Mesothelial cell of epicardium (in vitro differentiated cells): Measurements from ENCODE around the gene ANGEL1. TPM values are rescaled to one million over a fixed set of nuclear protein-coding genes. Genes with fewer than 3 reads are reported as not detected.

Experiments used
- DNase-seq, 2 experiments: peaks; one replicate each; pipeline ENCODE4 v3.0.0; 2021; ENCODE audit warnings: low spot score in 2 of 2; ENCODE audit not compliant: unreplicated experiment in 2 of 2
- H3K27ac Mint-ChIP-seq: 2 replicates; pipeline ENCODE4 v1.8.0; 2021; ENCODE audit warnings: mixed read lengths
- H3K27me3 Mint-ChIP-seq: 2 replicates; pipeline ENCODE4 v1.8.0; 2021; ENCODE audit warnings: low read depth, mixed read lengths
- H3K36me3 Mint-ChIP-seq: 2 replicates; pipeline ENCODE4 v1.8.0; 2021; ENCODE audit warnings: mixed read lengths
- H3K4me1 Mint-ChIP-seq: 2 replicates; pipeline ENCODE4 v1.8.0; 2021; ENCODE audit warnings: mixed read lengths
- H3K4me3 Mint-ChIP-seq: 2 replicates; pipeline ENCODE4 v1.8.0; 2021; ENCODE audit warnings: mild to moderate bottlenecking, moderate library complexity, mixed read lengths
- H3K9me3 Mint-ChIP-seq: 2 replicates; pipeline ENCODE4 v1.8.0; 2021; ENCODE audit warnings: mixed read lengths
- total RNA-seq: library from RNA; stranded (reverse); gene quantifications from 3 replicates; pipeline ENCODE4 v1.2.1, GENCODE V29; 2021
- TF ChIP-seq, protein P1 (sequence below): fragments of 200-600 bp; sonication (generic); IDR thresholded peaks from one replicate; pipeline ENCODE4 v1.5.0; 2021; ENCODE audit warnings: antibody characterized with exemption; ENCODE audit not compliant: unreplicated experiment

Gene ANGEL1
- total RNA-seq, 1 donor from 2014 or later, result 39.4 TPM

DNA sequence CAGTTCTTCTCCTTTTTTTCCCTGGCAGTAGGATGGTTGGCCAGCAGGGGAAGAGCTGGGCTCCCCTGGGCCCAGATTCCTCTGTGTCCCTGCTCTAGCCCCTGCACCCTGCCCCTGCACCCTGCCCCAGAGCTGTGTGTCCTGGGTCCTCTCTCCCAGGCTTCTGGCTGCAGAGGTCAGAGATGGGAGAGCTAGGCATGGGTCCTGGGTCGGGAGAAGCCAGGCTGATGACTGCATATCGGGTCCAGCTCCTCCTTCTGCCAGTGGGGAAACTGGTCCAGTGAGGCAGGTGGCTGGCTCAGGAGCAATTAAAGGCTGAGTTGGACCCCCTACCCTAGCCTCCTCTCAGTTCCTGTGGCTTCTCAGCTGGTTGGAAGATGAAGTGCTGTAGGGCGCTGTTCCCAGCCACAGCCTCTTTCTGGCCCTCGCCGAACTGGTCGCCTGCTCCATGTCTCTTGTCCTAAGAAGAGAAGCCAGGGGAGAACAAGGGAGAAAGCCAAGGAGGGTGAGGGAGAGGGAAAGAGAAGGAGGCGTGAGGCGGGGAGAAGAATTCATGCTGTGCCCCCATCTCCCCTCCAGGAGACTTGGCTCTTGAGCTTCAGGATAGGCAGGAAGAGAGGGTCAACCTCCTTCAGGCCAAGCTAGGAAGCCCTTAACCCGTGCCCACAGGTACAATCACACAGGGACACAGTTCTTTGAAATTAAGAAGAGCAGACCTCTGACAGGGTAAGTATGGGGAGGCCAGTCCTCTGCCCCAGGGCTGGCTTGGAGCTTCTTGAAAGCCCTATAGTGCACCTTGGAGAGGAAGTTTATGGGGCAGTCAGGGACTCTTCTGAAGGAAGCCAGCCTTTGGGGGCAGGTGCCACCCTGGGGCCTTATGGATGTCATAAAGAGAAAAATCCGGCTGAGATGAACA, 41.9 kb downstream of the ANGEL1 start:
- Mint-ChIP-seq H3K9me3 (no peaks in the 10 kb centered on the region), H3K36me3 (peaks cover 11% of the 10 kb centered on the region), H3K27me3 (no peaks in the 10 kb centered on the region), H3K4me3 (no peak overlapping the region), H3K27ac (no peak overlapping the region), H3K4me1 (peaks cover 34% of the 10 kb centered on the region)
- peak in 1 of 2 experiments; percentile 34 for DNase-seq
- TF ChIP-seq, protein P1, sequence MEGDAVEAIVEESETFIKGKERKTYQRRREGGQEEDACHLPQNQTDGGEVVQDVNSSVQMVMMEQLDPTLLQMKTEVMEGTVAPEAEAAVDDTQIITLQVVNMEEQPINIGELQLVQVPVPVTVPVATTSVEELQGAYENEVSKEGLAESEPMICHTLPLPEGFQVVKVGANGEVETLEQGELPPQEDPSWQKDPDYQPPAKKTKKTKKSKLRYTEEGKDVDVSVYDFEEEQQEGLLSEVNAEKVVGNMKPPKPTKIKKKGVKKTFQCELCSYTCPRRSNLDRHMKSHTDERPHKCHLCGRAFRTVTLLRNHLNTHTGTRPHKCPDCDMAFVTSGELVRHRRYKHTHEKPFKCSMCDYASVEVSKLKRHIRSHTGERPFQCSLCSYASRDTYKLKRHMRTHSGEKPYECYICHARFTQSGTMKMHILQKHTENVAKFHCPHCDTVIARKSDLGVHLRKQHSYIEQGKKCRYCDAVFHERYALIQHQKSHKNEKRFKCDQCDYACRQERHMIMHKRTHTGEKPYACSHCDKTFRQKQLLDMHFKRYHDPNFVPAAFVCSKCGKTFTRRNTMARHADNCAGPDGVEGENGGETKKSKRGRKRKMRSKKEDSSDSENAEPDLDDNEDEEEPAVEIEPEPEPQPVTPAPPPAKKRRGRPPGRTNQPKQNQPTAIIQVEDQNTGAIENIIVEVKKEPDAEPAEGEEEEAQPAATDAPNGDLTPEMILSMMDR, result no peak

DNA sequence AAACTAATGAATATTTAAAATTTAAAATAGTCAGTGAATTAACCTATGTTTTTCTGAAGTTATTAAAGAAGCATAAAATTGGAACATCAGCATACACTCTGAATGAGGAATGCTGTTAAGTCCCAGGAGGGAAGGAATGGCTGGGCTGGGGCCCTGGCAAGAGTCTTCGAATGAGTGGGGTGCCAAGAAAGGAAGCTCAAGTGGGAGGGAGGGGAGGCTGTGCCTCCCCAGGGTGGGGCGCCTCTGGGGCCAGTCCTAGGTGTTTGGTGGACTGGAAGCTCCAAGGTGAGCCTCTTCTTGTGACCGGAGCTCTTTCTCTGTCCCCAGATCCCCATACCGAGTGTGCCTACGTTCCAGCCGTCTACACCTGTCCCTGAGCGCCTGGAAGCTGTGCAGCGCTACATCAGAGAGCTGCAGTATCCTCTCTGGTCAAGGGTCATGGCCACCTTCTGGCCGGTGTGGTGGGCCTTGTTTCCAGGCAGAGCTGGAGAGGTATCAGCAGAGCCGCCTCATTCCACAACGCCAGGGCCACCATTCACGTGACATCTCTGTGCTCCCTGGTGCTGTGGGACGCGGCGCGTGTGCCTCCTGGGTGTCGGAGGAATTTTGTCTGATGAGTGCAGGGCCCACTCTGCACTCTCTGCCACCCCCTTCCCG, 42.9 kb downstream of the ANGEL1 start:
- TF ChIP-seq, protein P1, result no peak
- no peak for DNase-seq
- Mint-ChIP-seq H3K27me3 (peaks cover 3% of the 10 kb centered on the region), H3K9me3 (no peaks in the 10 kb centered on the region), H3K4me1 (peaks cover 40% of the 10 kb centered on the region), H3K4me3 (no peak overlapping the region), H3K36me3 (peaks cover 6% of the 10 kb centered on the region), H3K27ac (no peak overlapping the region)

DNA sequence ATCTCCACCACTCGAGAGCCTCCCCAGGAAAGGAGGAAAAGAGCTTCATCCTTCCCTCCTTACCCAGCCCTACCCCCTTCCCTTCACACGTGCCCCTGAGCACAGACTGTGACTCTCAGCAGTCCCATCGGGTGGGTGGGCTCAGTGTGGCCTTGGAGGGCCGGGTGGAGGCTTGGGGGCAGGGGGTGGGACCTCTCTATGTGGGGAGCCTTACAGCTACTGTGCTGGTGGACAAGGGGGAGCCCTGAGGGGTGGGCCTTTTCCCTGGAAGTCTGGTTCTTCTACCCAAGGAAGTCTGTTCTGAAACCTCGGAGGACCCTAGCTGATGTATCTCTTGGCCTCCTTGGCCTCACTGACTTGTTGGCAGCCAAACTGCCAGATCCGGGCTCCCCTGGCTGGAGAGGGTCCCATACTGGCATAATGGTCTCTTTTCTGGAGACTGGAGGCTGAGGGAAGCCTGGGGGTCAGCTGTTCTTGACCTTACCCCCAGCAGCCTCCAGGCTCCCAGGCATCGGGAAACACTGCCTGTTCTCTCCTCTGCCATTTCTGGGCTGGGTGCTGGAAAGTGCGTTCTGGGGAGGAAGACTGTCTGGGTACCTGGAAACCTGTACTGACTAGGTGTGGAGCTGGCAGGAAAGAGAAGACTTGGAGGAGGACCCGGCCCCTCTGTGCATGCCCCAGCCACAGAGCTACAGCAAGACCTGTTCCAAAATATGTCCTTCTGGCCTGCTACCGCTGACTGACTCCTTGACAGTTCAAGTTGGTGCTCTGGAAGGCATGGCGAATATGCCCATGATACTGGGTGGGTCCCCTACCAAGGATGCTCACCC, 43.8 kb downstream of the ANGEL1 start:
- no peak for DNase-seq
- H3K4me3 Mint-ChIP-seq, result no peak overlapping the region

DNA sequence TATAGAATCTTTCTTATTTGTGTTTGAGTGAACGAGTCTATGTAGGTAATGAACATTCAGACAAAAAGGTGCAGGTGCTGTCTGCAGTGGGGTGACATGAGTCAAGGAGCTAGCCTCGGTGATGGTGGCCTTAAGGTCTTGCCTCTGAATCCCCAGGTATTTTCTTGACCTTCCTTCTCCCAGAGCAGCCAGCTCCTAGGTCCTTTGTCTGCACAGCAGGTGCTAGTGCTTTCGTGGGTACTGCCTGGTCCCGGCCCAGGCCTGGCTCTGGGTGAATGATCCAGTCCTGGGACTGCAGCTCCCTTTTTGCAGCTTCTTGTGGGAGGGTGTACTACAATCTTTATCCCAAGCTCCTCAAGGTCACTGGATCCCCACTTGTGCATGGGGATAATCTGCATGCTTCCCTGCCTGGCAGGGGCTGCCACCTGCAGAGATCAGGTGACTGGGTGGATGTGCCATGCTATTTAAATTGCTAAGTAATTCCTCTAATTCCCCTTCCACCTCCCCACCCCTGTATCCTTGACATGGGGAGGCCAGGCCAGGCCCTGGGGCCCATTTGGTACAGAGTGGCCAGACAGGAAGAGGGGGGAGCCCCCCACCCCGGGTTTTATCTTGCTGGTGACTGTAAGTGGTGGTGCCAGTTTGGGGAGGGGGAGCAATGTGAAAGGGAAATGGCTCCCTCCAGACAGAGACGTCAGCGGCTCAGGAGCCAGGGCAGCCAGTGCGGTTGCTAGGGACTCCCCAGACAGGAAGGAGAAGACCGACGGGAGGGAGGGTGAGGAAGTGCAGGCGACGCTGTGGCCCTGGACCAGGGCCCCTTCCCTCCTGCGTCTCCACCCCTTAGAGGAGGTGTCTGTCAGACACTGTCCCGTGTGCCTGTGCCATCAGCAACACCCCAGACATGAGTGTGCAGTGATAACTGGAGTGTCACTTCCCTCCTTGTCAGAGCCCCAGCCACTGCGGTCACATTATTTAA, 44.7 kb downstream of the ANGEL1 start:
- TF ChIP-seq, protein P1, result no peak
- H3K4me1 Mint-ChIP-seq, result peaks cover 44% of the 10 kb centered on the region
- H3K36me3 Mint-ChIP-seq, result peaks cover 6% of the 10 kb centered on the region
- DNase-seq, result no peak
- no peak overlapping the region for H3K4me3 Mint-ChIP-seq
- H3K9me3 Mint-ChIP-seq, result no peaks in the 10 kb centered on the region
- peaks cover 17% of the 10 kb centered on the region for H3K27me3 Mint-ChIP-seq
- peak overlapping the region; percentile 59 for H3K27ac Mint-ChIP-seq

More for the DNA sequence above, 43.8 kb downstream of the ANGEL1 start:
- Mint-ChIP-seq H3K27me3 (peaks cover 9% of the 10 kb centered on the region), H3K36me3 (peaks cover 6% of the 10 kb centered on the region), H3K27ac (no peak overlapping the region), H3K4me1 (peaks cover 43% of the 10 kb centered on the region), H3K9me3 (no peaks in the 10 kb centered on the region)
- TF ChIP-seq, protein P1, result no peak
